Medulla oblongata (tissue), 1 donor: Measurements from ENCODE around the gene FRMPD2.
"Not testable (repeated sequence)": the region's sequence is repeated elsewhere in the genome, so short reads cannot be mapped to it uniquely, and the experiment has no call there.

ENCODE experiments used
- DNase-seq: peaks from one replicate; pipeline ENCODE4 v3.0.0-alpha.2; 2015; ENCODE audit errors: extremely low spot score

The FRMPD2 gene

DNA sequence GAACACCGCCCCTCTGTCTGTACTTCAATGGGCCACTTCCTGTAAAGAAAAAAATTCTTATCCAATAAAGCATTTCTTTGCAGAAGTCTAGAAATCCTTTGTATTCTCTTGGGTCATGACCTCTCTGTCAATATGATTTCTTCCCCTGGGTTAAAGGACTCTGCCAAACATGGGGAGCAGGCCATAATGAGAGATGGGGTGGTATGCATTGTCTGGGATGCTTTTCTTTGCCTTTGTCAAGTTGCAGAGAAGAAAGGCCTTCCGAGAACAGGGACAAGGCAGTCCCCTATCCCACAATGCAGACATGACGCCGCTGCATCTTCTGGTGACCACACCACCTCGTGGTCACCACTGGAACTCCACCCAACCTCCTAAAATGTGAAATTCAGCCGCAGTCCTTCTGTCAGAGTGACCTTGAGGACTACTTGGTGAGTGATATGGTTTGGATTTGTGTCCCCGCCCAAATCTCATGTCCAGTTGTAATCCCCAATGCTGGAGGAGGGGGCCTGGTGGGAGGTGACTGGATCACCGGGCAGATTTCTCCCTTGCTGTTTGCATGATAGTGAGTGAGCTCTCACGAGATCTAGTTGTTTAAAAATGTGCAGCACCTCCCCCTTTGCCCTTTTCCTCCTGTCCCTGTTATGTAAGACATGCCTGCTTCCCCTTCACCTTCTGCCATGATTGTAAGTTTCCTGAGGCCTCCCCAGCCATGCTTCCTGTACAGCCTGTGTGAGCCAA, 15.2 kb upstream of the FRMPD2 start:
- peak; percentile 86 for DNase-seq

DNA sequence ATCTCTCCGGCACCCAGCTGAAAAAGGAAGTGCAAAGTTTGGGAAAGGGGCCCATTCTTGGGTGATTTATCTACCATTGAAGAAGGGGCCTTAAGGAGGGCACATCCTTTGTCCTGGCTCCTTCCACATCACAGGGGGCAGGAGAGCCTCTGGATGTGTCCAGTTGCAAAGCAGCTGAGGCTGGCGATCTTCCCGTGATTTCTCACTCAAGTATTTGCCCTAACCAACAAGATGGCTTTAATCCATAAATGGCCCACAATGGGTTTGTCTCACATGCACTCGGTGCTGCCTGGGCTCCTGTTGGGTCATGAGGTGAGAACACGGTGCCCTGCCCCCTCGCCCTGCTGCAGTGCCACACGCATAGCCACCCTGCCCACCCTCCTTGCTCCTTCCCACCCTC, 14.2 kb upstream of the FRMPD2 start:
- no peak for DNase-seq

DNA sequence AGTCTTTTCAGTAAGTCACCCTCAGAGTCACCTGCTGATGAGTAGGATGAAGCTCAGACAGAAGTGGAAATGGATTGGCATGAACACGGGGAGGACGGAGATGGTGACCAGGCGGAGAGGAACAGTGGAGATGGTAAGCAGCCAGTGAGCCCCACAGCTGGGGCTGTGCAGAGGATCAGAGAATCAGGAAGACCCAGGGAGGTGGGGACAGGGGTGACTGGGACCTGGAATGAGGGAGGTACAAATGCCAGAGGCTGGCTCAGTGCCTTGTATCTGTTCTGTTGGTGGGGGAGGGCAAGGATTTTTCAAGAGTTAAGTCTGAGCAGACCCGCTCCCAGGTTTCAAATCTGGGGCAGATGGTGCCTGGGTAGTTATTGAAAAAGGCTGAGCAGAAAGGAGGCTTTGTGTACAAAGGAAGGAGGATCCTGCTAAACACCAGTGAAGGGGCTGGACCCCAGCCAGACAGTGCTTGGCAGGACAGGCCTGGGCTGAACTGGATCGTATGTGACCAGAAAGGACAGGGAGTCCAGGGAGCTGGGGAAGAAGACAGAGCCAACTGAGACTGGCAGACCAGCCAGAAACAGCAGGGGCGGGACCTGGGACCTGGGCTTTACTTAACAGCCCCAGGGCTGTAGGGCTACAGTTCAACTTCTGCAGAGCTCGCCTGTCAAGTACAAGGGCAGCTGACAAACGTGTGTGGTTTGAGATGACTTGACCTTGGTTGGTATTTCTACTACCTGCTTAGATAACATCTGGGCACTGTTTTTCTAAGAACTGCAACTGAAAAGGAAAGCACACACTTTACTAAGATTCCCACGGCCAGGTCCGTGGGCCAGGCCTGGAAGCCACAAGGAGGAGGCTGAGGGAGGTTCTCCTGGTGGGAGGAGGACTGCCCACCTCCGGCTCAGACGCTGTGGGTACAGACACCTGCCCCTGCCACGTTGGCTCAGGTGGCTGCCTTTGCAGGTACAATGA, 13.2 kb upstream of the FRMPD2 start:
- DNase-seq: peak; percentile 90

DNA sequence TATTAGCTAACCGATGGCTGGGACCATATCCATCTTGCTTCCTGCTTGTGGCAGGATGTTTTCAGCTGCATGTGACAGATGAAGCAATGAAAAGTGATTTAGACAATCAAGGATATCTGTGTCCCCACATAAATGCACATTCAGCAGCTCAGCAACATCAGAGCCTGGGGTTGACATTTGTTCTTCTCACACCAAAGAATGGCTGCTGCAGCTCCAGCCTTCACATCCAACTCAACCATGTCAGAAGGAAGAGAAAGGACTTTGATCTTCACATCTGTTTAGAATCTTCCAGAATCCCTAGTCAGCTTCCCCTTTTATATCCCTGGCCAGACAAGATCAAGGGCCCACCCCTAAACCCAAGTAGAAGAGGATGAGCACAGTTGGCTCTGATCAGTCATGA, 11.9 kb upstream of the FRMPD2 start:
- DNase-seq: no peak

DNA sequence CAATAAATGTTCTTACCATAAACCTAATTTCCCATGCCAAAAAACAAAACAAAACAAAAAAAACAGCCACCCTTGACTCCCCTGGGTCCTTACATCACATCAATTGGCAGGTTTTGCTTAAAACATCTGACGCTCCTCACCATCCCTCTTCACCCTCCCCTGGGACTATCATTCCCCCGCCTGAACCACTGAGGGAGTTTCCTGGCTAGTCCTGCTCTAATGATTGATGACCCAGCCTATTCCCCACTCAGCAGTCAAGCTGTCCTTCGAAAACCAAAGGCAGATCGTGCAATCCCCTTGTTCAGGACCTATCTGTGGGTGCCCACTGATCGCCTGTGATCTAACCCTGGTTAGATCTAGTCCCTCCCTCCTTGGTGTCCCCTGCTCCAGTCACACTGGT, 11.2 kb upstream of the FRMPD2 start:
- DNase-seq: no peak

DNA sequence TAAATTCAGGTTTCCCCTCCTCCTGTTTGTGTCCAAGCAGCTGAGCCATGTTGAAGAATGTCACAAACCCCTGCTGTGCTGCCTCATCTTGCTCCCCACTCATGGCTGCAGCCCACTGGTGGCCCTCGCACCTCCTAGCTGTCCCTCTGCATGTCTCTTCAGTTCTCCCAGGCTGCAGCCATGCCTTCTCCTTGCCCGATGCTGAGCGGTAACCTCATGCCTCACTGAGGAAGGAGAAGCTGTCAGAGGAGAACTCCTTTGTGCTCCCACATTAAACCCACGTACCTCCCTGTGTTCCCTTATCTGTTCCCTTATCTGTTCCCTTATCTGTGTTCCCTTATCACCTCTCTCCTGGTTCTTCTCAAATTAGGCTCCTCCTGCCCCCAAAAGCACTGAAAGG, 10.3 kb upstream of the FRMPD2 start:
- no peak for DNase-seq

DNA sequence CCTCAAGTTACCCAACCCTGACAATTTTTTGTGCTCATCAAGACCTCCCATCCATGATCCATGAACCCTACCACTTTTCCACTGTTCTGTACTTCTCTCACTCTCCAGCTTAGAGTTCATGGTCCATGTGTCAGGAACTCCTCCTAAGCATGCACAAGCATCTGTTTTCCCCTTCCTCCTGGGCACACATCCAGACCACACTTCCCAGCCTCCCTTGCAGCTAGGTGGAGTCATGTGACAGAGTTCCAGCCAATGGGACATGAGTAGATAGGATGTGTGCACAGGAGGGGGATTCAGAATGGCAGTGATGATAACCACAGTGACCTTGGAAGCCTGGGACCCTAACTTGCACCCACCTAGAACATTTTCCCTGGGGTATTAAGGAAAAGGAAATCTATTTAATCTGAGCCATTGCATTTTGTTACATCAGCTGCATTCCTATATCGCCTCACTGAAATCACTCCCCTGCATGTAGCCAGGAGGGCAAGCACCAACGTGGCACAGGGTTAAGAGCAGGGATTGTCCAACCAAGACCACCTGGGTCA, 9.6 kb upstream of the FRMPD2 start:
- no peak for DNase-seq

DNA sequence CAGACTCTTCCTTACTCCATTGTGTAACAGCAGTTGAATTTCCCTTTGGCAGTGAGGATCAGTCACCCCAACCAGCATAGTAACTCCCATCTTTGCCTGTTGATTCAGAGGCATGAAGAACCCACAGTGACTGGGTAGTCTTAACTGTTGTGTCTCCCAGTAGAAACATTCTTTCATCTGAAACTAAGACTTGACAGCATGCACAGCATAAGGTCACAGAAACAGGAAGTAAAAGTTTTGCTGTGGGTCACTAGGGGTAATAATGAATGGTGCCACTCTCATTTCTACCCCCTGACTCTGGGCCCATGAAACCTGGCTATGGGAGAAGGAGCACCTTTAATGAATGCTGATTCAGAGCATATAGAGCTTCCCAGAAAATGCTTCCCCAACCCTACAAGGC, 8.3 kb upstream of the FRMPD2 start:
- DNase-seq: no peak

DNA sequence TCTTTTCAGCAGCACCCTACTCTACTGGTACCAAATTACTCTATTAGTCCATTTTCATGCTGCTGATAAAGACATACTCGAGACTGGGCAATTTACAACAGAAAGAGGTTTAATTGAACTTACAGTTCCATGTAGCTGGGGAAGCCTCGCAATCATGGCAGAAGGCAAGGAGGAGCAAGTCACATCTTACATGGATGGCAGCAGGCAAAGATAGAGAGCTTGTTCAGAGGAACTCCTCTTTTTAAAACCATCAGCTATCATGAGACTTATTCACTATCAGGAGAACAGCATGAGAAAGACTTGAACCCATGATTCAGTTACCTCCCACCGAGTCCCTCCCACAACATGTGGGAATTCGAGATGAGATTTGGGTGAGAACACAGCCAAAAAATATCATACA, 7.2 kb upstream of the FRMPD2 start:
- not testable (repeated sequence) for DNase-seq

DNA sequence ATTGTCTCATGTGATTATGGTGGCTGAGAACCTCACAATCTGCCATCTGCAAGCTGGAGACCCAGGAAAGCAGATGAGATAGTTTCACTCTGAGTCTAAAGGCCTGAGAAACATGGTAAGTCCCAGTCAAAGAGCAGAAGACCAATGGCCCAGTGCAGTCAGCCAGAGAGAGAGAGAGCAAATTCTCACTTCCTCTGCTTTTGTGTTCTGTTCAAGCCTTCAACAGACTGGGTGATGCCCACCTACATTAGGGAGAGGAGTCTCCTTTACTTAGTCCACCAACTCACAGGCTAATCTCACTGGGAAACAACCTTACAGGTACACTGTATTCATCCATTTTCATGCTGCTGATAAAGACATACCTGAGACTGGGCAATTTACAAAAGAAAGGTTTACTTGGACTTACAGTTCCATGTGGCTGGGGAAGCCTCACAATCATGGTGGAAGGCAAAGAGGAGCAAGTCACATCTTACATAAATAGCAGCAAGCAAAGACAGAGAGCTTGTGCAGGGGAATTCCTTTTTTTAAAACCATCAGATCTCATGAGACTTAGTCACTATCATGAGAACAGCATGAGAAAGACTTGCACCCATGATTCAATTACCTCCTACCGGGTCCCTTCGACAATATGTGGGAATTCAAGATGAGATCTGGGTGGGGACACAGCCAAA, 4.7 kb upstream of the FRMPD2 start:
- no peak for DNase-seq

DNA sequence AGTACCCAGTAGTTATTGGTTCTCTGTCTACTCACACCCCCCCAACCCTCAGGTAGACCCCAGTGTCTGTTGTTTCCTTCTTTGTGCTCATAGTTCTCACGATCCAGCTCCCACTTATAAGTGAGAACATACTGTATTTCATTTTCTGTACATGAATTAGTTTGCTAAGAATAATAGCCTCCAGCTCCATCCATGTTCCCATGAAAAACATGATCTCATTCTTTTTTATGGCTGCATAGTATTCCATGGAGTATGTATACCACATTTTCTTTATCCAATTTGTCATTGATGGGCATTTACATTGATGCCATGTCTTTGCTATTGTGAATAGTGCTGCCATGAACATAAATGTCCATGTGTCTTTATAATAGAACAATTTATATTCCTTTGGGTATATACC, 2.6 kb upstream of the FRMPD2 start:
- DNase-seq: no peak

DNA sequence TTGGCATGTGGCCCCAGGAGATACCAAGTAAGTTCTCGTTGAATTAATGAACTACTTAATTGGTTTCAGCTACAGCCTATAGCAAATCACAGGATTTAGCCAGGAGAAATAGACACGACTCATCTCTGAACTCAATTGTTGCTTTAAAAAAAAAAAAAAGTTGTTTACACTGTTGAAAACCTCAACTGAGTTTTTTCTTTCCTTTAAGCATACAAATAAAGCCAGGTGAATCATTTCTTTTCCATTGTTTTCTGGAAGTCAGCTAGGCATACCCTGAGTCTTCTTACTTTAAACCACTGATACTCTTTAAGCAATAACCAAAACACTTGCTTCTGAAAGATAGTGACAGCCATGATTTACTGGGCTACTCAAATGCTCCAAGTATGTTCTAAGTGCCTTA, 755 bp downstream of the FRMPD2 start:
- no peak for DNase-seq

DNA sequence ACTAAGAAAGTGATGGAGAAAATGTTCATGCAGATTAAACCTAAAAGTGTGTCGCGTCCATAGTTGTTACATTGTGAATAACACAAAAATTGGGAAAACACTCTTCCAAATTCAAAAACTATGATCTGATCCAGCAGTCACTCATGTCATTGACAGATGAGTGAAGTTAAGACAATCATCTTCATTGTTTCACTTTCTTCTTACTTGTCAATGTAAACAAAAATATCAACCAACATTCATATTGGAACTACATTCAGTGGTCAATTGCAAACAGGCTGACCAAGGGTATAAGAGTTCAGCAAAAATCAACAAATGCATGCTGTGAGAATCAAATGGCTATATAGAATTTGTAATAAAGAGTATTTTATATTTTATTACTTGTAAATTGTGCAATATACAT, 1.8 kb downstream of the FRMPD2 start:
- DNase-seq: no peak

DNA sequence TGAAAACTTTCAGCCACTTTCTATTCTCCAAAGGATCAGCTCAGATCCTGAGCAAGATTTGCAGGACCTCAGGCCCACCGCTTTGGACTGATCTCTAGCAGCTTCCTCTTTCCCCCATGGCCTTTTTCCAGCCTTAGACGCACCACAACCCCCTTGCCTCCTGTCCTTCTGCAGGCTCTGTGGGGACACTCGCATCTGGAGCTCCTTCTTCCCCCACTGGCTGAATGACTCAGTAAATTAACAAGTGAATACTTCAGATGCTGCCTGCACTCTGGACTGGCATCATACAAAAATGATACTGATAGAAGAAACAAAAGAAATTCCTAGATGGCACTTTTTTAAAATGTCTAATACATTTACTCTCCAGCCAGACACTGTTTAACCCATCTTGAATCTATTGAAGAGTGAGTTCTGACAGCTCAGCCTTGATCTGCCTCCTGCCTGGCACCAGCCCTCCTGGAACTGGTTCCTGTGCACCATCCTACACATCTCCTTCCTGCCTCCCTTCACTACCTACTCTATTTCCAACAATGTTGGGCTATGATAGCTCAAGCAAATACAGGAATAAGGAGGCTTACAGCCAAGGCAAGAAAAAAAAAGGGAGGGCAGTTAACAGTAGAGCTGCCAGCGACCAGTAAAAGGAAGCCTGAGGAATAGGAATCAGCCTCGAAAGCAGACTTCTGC, 3.3 kb downstream of the FRMPD2 start:
- DNase-seq: no peak

DNA sequence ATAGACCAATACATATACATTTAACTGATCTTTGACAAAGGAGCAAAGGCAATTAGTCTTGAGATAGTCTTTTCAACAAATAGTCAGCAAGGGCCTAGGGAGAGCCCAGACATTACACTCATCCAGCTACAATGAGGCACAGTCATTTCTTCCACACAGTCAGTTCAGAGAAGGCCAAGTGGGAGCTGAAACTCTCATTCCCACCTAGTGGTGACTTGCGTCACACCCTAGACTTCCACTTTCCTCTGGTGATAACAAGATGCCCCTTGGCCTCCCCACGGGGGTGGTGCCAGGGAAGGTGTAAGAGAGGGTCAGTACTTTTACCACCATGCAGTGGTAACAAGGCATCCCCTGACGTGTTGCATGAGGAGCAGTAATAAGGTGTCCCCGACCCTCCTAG, 8.0 kb downstream of the FRMPD2 start:
- no peak for DNase-seq

DNA sequence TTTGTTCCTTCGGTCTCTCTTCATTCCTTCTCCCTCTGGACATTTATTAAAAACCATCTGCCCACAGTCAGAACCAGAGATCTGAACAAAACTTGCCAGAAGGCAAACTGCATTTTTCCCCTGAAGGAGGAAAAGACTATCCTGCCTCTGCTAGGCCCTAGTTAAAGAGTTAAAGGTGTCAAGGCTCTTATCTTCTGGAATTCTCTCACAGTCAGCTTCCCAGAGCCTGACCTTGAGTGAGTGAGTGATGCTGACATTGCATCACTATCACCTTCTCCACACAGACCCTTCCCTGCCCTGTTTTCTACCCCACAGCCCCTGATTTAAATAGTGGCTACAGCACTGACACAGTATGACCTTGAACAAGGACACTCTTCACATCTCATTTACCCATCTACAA, 16.4 kb downstream of the FRMPD2 start:
- DNase-seq: no peak

DNA sequence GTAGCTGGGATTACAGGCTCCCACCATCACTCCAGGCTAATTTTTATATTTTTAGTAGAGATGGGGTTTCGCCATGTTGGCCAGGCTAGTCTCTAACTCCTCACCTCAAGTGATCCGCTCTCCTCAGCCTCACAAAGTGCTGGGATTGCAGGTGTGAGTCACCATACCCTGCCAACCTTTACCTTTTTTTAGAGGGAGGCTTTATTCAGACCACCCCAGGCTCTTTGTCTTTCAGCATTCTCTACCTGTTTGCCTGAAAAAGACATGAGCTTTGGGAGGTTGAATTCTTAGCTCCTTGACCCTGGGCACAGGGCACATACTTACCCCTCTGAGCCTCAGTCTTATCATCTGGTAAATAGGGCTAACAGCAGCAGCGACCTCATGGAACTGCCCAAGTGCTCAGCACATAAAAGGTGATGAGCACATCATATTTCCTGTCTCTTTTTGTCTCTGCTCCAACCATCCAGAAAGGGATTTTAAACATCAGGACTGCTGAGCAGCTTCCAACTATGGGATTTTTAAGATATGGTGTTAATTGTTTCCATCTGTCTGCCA, 17.0 kb downstream of the FRMPD2 start:
- DNase-seq: no peak

DNA sequence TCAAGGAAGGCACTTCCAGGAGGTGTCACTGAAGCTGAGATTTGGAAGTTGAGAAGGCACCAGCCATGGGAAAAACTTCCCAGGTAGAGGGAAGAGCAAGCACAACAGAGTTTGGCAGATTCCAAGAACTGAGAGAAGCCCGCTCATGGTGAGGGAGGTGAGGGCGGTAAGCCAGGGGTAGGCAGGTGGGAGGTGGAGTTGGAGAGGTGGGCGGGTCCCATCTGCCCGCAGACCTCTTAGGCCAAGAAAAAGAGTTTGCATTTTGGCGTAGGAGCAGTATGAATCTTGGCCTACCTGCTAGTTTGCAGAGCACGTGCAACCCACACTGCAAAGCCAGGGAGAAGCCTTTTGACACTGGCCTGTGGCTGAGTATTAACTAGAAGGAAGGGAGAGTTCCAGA, 18.8 kb downstream of the FRMPD2 start:
- DNase-seq: no peak

DNA sequence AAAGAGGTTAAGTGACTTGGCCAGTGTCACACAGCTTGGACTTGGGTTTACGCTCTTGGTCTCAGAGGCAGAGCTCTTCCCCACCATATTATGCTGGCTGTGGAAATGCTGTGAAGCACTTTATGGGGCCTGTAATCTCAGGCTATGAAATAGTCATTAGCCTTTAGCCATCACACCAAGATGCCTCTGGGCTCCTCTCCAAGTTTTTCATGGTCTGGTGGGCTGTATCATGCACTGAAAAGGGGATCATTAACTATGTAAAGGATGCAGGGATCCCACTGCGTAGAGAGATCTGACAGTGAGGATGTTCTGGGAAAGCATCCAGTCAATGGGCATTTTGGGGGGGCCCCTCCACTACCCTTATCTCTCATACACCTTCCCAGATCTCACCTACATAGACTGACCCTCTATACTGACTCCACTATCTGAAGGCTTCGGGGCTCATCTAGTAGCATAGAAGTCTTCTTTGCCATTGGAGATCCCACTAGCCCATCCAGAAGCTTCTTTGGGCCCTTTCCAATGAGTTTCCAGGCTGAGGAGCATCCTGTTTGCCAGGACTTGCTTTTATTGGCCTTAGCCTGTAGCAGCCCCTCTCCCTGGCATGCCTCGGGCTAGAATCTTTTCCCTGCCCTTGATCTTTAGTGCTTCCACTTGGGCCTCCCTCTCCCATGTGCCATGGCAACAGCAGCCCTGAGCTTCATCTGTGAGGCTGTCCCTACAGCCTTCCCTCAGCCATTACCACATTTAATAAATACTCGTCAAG, 19.6 kb downstream of the FRMPD2 start:
- no peak for DNase-seq

DNA sequence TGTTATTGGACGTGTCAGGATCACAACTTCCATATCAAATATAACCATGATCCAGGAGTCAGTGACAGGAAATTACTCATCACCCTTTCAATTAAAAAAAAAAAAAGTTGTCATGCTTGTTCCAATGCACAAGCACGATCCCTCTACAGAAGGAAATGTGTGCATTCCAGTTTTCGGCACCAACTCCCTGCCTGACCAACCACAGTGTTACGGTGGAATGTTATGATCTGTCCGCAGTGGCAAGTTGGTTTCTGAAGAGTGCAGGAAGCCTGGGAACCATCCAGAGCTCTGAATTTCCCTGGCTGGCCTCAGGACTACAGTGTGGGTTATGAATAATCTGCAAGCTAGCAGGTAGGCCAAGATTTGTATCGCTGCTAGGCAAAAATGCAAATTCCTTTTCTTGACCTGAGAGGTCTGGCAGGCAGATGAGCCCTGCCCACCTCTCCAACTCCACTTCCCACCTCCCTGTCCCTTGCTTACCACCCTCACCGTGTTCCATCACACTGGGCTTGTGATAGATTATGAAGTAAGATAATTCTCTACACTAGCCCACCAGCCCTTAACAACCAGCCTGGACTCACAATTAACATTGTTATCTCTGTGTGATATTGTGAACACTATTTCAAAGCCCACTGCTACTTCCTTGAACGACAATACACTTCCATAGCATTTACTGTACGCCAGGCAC, 20.4 kb downstream of the FRMPD2 start:
- no peak for DNase-seq
